CD4-positive, alpha-beta T cell (primary cell): ENCODE results near the gene NFKBIL1. TPM values are rescaled to one million over a fixed set of nuclear protein-coding genes. Genes with fewer than 3 reads are reported as not detected.

Experiments used
- ATAC-seq: fragments of 200-7000 bp; cut with Tn5 transposase; one replicate; pipeline ENCODE4 v1.10.0; 2022; ENCODE audit warnings: mild to moderate bottlenecking; ENCODE audit not compliant: poor library complexity
- CTCF ChIA-PET: fragments of 350-600 bp; sonication (Branson Sonifier 250); formaldehyde crosslinking; loops from one replicate; lab custom pipeline; 2021; ENCODE audit warnings: antibody characterized with exemption, inconsistent platforms; lab: Charles Lee
- POLR2A ChIA-PET: fragments of 350-600 bp; sonication (Branson Sonifier 250); formaldehyde crosslinking; loops from one replicate; lab custom pipeline; 2021; ENCODE audit warnings: antibody characterized with exemption, inconsistent platforms; lab: Charles Lee
- DNase-seq, 14 experiments: peaks; one replicate each; pipeline ENCODE4 v3.0.0-alpha.2; 2013 to 2020; ENCODE audit warnings: mixed read lengths in 2 of 14
- H3K27ac ChIP-seq, 2 donors: one replicate each; pipeline versions ENCODE4 v1.5.1 to v1.7.0; 2013; ENCODE audit warnings: low read length in 2 of 2, low read depth in 1 of 2, mild to moderate bottlenecking in 1 of 2
- H3K27me3 ChIP-seq, 2 experiments: 1 replicate in 1 of 2; 2 replicates in 1 of 2; pipeline versions ENCODE4 v1.6.1 to v1.7.0; 2013; ENCODE audit warnings: low read length in 2 of 2, control low read depth in 1 of 2, mild to moderate bottlenecking in 1 of 2, moderate library complexity in 1 of 2; ENCODE audit not compliant: insufficient read depth in 2 of 2, control insufficient read depth in 1 of 2
- H3K36me3 ChIP-seq: one replicate; pipeline ENCODE4 v1.6.1; 2013; ENCODE audit warnings: low read length, control low read depth; ENCODE audit not compliant: insufficient read depth
- H3K4me1 ChIP-seq: one replicate; pipeline ENCODE4 v1.6.1; 2013; ENCODE audit warnings: low read length, control low read depth; ENCODE audit not compliant: insufficient read depth
- H3K4me3 ChIP-seq: one replicate; pipeline ENCODE4 v1.5.1; 2013; ENCODE audit warnings: mild to moderate bottlenecking, low read length, moderate library complexity
- H3K9me3 ChIP-seq, 2 experiments: 1 replicate in 1 of 2; 2 replicates in 1 of 2; pipeline versions ENCODE4 v1.6.1 to v1.7.0; 2013; ENCODE audit warnings: low read length in 2 of 2, mild to moderate bottlenecking in 2 of 2, control low read depth in 1 of 2, moderate library complexity in 1 of 2; ENCODE audit not compliant: control insufficient read depth in 1 of 2, insufficient read depth in 1 of 2
- H3K27ac Mint-ChIP-seq: one replicate; pipeline ENCODE4 v1.8.0; 2020; ENCODE audit warnings: mixed read lengths
- H3K27me3 Mint-ChIP-seq: one replicate; pipeline ENCODE4 v1.8.0; 2021; ENCODE audit warnings: mixed read lengths
- H3K36me3 Mint-ChIP-seq: one replicate; pipeline ENCODE4 v1.8.0; 2021; ENCODE audit warnings: low read depth, mixed read lengths
- H3K4me1 Mint-ChIP-seq: one replicate; pipeline ENCODE4 v1.8.0; 2021; ENCODE audit warnings: low read depth, mixed read lengths
- H3K4me3 Mint-ChIP-seq: one replicate; pipeline ENCODE4 v1.8.0; 2020; ENCODE audit warnings: mild to moderate bottlenecking, mixed read lengths
- H3K9me3 Mint-ChIP-seq: one replicate; pipeline ENCODE4 v1.8.0; 2020; ENCODE audit warnings: mixed read lengths
- CTCF ChIP-seq: fragments of 200-600 bp; IDR thresholded peaks from one replicate; pipeline ENCODE4 v1.8.0; 2022; ENCODE audit warnings: antibody characterized with exemption, mild to moderate bottlenecking
- intact Hi-C, 2 experiments: fragments of 100-400 bp; cut with DNase I in 1 of 2; cut with micrococcal nuclease in 1 of 2; formaldehyde crosslinking; loops; one replicate each; pipeline versions ENCODE4 v1.15.1 to v1.9.0; 2023 to 2025; cut with DNase I, micrococcal nuclease
- total RNA-seq, 174 experiments: library from RNA in 2 of 174; stranded (reverse) in 2 of 174; gene quantifications; one replicate each; pipeline ENCODE4 v1.2.3 and lab custom pipeline; 2021 to 2026

NFKBIL1 gene
- total RNA-seq, 2 experiments from 2014 or later = 7.6 to 9.3 TPM

- ATAC-seq (no peak), DNase-seq (peak in 6 of 14 experiments; percentile 31 to 91 (median 57))
- H3K27ac Mint-ChIP-seq = peak overlapping the region; percentile 95
These were observed 29.6 kb downstream of the NFKBIL1 start for GRCh38 chr6:31576897-31577578.

GRCh38 chr6:31577579-31577966, 30.2 kb downstream of the NFKBIL1 start:
- peak overlapping the region; percentile 75 for H3K4me3 ChIP-seq
- Mint-ChIP-seq H3K9me3 (no peaks in the 10 kb centered on the region), H3K4me3 (peak overlapping the region; percentile 95), H3K4me1 (peaks cover 86% of the 10 kb centered on the region), H3K36me3 (peaks cover 68% of the 10 kb centered on the region), H3K27me3 (no peaks in the 10 kb centered on the region), H3K27ac (peak overlapping the region; percentile 95)
- ChIA-PET CTCF (interaction anchor here (1.0 to 16.9 kb wide), 6 partner anchors 9 to 84 kb away, joined by 3 to 353 read pairs (median 6); partner anchors contain the start of genes ATP6V1G2, LST1, NCR3 and NFKBIL1), POLR2A (interaction anchor here (0.9 to 34.9 kb wide), 7 partner anchors 6 to 75 kb away, joined by 3 to 1160 read pairs (median 42); partner anchors contain the start of genes ATP6V1G2, BAG6, DDX39B and LST1)
- no peaks in the 10 kb centered on the region for H3K9me3 ChIP-seq
- no peak for ATAC-seq
- no peak for DNase-seq
- no peak for TF ChIP-seq CTCF
- no peaks in the 10 kb centered on the region for H3K27me3 ChIP-seq
- intact Hi-C loops = loop anchor here in 1 of 2 experiments (2.0 kb wide), 1 partner anchor 15 kb away; no protein-coding TSS in a partner anchor
- peak overlapping the region; percentile 84 to 87 for H3K27ac ChIP-seq
- H3K36me3 ChIP-seq = peaks cover 41% of the 10 kb centered on the region
- peaks cover 81% of the 10 kb centered on the region for H3K4me1 ChIP-seq

More at GRCh38 chr6:31576897-31577578, 29.6 kb downstream of the NFKBIL1 start:
- intact Hi-C loops = loop anchor here in 1 of 2 experiments (2.0 kb wide), 1 partner anchor 14 kb away; no protein-coding TSS in a partner anchor
- Mint-ChIP-seq H3K27me3 (no peaks in the 10 kb centered on the region), H3K4me1 (peaks cover 86% of the 10 kb centered on the region), H3K9me3 (no peaks in the 10 kb centered on the region), H3K4me3 (peak overlapping the region; percentile 95), H3K36me3 (peaks cover 67% of the 10 kb centered on the region)
- H3K27me3 ChIP-seq = no peaks in the 10 kb centered on the region
- CTCF ChIA-PET = interaction anchor here (1.0 to 16.9 kb wide), 6 partner anchors 9 to 84 kb away, joined by 3 to 353 read pairs (median 6); partner anchors contain the start of genes ATP6V1G2, LST1, NCR3 and NFKBIL1
- POLR2A ChIA-PET = interaction anchor here (0.9 to 34.9 kb wide), 8 partner anchors 6 to 380 kb away, joined by 3 to 1160 read pairs (median 26); partner anchors contain the start of genes ATP6V1G2, BAG6, DDX39B and LST1
- H3K36me3 ChIP-seq = peaks cover 41% of the 10 kb centered on the region
- no peaks in the 10 kb centered on the region for H3K9me3 ChIP-seq
- peak overlapping the region; percentile 75 for H3K4me3 ChIP-seq
- peaks cover 83% of the 10 kb centered on the region for H3K4me1 ChIP-seq
- H3K27ac ChIP-seq = peak overlapping the region; percentile 84 to 87
- no peak for TF ChIP-seq CTCF

- H3K4me3 Mint-ChIP-seq = peak overlapping the region; percentile 88
- Histone ChIP-seq H3K4me3 (peak overlapping the region; percentile 97), H3K27ac (peak overlapping the region; percentile 74 to 95), H3K27me3 (no peaks in the 10 kb centered on the region), H3K36me3 (peaks cover 41% of the 10 kb centered on the region), H3K9me3 (no peaks in the 10 kb centered on the region), H3K4me1 (peaks cover 81% of the 10 kb centered on the region)
- DNase-seq (no peak), ATAC-seq (no peak)
- H3K27me3 Mint-ChIP-seq = no peaks in the 10 kb centered on the region
- CTCF ChIA-PET = interaction anchor here (1.4 to 16.9 kb wide), 4 partner anchors 9 to 29 kb away, joined by 7 to 353 read pairs (median 104); partner anchors contain the start of genes ATP6V1G2, NCR3 and NFKBIL1
- POLR2A ChIA-PET = interaction anchor here (1.6 to 34.9 kb wide), 5 partner anchors 7 to 74 kb away, joined by 5 to 1160 read pairs (median 220); partner anchors contain the start of genes ATP6V1G2, BAG6, DDX39B and LST1
- H3K27ac Mint-ChIP-seq = peak overlapping the region; percentile 85
- intact Hi-C loops = no loop called here
- peaks cover 71% of the 10 kb centered on the region for H3K36me3 Mint-ChIP-seq
- no peaks in the 10 kb centered on the region for H3K9me3 Mint-ChIP-seq
- no peak for TF ChIP-seq CTCF
- H3K4me1 Mint-ChIP-seq = peaks cover 85% of the 10 kb centered on the region
These were observed 31.0 kb downstream of the NFKBIL1 start for GRCh38 chr6:31578184-31579118.
